NCI-H1436 (cell line): ENCODE results near the gene STAT1.
"Not testable (repeated sequence)": the region's sequence is repeated elsewhere in the genome, so short reads cannot be mapped to it uniquely, and the experiment has no call there.

ENCODE experiments used
- DNase-seq: peaks from one replicate; lab custom pipeline; 2025; lab: John Stamatoyannopoulos, UW

The STAT1 gene

GRCh38 chr2:190981333-190981732, 32.6 kb downstream of the STAT1 start:
- DNase-seq, result no peak

- no peak for DNase-seq
These were observed 33.3 kb downstream of the STAT1 start for GRCh38 chr2:190980630-190981209.

- DNase-seq, result no peak
These were observed 33.9 kb downstream of the STAT1 start for GRCh38 chr2:190979906-190980629.

DNA sequence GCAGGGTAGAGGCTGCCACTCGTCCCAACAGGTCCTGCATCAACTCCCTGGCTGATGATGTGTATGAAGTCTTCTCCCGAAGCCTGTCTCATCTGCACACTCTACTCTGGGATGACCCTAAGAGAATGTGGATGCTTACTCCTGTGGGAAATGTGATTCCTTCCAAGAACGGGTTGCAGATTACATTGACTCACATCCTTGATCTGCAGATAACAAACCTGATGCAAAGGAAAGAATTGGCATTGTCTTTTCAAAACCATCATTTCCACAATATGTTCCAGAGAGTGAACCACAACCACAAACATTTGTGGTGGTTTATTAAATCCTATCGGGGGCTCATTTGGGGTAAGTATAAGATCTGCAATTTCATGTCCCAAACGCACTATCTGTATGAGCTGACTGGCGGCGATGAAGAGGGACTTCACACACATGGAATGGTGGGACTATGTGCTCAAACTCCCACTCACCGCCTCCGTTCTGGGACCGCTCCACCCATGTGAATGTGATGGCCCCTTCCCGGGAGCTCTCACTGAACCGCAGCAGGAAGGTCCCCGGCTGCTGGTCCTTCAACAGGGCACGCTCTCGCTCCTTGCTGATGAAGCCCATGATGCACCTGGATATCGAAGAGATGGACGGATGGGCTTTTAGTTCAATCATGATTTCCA, 35.5 kb downstream of the STAT1 start:
- DNase-seq, result no peak

- DNase-seq, result no peak
These were observed 36.5 kb downstream of the STAT1 start for GRCh38 chr2:190977505-190977904.

DNA sequence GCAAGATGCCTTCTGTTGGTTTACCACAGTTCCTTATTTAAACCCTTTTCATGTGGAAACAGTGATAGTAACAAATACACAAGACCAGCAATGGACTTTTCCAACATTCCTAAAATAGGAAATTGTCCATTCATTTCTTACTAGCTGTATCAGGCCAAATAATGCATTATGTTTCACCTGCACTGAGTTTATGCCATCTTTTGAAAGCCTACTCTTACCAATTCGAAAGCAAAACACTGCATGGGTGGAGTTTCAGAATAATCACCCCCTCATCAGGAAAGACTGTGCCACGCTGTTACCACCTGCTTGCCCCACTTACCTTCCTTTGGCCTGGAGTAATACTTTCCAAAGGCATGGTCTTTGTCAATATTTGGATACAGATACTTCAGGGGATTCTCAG, 37.5 kb downstream of the STAT1 start:
- no peak for DNase-seq

GRCh38 chr2:190974629-190975361, 39.2 kb downstream of the STAT1 start:
- DNase-seq, result no peak

GRCh38 chr2:190973726-190974628, 40.0 kb downstream of the STAT1 start:
- DNase-seq, result no peak

DNA sequence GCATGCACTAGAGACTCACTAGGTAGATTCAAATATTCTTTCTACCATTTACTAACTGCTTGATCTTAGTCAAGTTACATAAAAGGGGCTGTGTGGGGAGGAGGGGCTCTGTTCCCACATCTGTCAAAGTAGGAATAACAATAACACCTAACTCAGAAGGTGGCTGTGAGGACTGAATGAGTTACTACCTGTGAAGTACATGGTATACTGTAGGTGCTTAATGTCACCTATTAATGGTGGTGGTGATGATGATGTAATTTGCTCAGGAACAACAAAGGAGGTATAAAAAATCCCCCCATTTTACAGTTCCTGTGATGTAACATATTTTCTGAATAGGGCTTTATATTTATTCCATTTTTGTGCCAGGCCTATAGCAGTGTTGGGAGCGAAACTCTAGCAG, 40.7 kb downstream of the STAT1 start:
- no peak for DNase-seq

DNA sequence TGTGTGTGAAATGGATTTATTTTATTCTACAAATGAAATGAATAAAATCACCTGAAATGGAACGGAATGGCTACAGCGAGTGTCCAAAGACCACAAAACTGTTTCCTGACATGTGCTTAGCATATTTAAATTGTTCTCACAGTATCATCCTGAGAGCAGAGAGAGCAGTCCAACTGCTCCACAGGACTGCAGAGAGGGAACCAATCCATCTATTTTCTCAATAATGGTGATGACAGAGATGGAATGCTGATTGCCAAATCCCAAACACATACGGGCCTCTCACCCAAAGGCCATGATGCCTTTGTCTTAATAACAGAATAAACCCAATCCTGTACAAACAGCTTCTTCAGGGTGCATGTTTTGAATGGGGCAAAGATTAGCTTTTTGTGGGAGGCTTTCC, 41.1 kb downstream of the STAT1 start:
- no peak for DNase-seq

DNA sequence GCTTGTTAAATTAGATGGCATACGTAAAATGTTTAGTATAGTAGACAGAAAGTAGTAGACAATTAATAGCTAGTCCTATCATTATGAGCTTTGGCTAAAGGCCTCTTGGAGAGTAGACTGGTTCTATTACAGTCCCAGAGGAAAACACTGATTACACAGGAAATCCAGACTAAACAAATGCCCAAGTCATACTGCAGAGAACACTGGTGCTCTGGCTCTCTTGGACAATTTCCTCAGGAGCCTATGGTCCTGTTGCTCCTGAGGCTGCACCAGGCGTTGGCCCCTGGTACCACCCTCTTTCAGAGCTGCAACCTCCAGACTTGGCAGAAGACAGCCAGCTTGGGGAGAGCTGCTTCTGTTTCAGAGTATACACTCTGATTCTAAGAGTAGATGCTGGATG, 41.8 kb downstream of the STAT1 start:
- no peak for DNase-seq

GRCh38 chr2:190970873-190971506, 43.0 kb downstream of the STAT1 start:
- no peak for DNase-seq

DNA sequence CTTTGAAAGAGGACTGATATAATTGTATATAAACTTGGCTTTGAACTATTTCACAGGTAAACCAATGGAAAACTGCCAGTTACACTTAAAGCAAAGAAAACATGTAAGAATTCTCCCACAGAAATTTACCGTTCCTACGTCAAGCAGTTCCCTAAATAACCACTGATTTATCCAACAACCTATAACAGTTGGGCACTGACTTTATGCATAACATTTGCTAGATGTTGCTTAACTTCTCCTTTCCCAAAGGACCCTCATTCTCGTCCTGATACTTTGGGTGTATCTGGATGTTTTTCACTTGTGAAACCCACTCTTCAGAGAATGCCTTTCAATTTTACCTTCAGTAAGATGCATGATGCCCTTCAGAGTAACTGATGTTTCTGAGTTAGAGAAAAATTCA, 43.8 kb downstream of the STAT1 start:
- no peak for DNase-seq

DNA sequence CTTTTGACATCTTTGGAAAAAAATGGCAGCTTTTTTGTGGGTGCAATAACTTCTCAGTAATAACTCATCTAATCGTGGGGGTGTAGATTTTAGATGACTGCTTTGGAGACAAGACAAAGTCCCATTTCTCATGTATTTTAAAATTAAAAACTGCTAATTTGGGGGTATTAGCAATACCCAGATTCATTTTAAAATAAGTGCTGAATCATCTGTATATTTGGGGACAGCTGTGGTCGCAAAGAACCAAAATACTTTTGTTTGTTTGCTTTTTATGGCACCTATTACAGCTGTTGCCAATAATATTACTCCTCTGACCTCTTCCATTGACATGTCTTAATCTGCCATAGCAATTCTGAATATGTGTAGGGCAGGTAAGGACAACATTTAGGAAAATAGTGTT, 45.4 kb downstream of the STAT1 start:
- DNase-seq, result no peak

DNA sequence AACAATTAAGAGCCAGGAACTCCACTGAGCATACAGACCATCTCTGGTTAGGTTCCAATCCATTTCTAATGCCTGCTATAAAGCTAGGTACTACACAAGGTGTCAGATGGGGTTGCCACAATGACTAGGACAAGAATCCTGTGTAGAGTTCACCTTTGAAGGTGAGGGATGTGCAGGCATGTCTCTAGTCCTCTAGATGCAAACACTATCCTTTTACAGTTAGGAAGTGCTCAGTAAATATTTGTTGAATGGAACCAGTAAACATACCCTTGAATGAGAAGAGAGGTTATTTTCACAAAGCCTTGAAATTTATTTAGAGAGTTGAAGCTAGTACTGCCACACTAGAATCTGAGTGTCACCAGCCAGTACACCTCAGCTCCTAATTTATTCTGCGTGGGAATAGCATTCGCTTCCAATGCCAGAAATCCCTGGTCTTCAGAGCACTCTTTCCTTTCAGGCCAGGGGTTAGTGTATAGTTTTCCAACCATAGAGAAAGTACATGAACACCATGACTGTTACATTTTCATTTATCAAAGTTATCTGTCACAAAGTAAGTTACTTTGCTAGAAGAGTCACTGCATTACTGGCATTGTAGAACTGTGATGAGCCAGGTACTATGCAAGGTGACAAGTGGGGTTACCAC, 48.3 kb downstream of the STAT1 start:
- DNase-seq, result no peak

DNA sequence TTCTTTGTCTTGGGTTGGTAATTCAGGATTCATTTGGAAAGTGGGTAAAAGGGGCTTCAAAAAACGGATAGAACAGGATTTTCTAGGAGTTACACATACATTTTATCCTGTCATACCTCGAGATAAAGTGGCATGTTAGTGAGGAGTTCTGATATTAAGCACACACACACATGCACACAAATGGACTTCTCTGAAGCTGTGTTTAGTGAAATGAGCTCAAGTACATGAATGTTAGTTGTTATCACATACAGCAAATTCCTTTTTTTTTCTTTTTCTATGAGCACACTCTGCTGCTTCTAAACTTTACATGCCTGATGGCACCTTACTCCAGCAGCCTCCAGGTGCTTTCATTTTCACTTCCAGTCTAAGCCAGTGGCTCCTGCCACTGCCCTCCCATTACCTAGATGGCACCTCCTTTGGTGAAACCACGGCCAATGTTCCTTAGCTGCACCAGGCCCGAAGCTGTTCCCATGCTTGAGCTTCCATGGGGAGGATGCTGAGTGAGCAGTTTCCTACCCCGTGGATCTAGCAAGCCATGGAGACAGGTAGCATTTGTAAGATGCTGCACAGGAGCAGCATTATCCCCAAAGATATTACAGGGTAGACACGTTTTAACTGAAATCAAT, 49.7 kb downstream of the STAT1 start:
- DNase-seq, result no peak

DNA sequence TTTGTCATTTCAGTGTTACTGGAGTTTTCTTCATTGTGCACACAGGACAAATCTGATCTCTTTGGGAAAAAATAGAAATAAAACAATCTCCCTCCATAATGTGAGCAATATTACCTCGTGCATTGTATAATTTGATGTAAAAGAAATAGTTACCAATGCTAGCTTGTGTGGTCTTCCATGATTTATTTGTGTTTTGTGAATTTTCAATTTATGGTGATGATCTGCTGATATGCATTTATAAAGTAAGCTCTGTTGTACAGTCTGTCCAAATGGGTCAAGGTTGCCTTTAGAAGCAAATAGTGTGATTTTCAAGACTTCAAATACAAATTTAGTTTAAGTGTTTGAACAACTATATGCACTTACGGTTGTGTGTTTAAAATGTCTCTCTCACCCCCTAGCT, 50.9 kb downstream of the STAT1 start:
- no peak for DNase-seq

DNA sequence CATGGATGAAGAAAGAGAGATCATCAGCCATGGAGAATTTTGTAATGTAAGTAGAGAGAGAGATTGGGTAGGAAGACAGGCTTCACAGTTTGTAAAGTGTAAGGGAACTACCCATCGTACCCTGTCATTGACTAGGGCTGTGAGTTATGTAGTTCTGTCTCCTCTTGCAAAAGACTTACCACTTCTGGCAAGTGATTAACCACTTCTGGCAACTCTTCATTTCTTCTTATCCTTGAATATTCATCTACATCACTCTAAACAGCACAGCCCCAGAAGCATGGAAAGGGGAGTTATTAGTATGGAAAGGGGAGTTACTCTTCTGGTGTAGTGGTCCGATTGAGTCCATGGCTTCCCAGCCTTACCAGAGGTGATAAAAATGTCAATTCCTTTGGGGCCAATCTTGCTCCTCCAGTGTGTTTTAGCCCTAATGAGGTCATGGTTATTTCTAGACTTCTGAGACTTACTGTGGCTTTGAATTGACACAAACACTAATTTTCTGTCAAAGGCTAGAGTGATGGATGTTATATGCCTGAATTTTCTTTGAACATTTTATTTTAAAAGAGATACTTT, 52.0 kb downstream of the STAT1 start:
- DNase-seq, result no peak

DNA sequence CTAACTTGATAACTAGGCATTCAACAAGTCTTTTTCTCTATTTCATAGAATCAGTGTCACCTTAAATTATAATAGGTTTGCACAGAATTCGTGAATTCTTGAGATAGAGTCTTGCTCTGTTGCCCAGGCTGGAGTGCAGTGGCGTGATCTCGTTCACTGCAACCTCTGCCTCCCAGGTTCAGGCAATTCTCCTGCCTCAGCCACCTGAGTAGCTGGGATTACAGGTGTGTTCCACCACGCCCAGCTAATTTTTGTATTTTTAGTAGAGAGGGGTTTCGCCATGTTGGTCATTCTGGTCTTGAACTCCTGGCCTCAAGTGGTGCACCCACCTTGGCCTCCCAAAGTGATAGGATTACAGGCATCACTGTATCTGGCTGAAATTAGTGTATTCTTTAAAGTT, 52.9 kb downstream of the STAT1 start:
- not testable (repeated sequence) for DNase-seq
